HG02588 (cell line): ENCODE data around the gene NGFR.
"Not testable (repeated sequence)": the region's sequence is repeated elsewhere in the genome, so short reads cannot be mapped to it uniquely, and the experiment has no call there.

Source experiments
- ATAC-seq: cut with Tn5 transposase; IDR thresholded peaks from one replicate; pipeline ENCODE4 v1.9.1; 2021; ENCODE audit warnings: mild to moderate bottlenecking, moderate library complexity; ENCODE audit not compliant: unreplicated experiment

The NGFR gene

GRCh38 chr17:49495842-49496182, 719 bp downstream of the NGFR start:
- no peak for ATAC-seq

GRCh38 chr17:49496183-49496866, 1.2 kb downstream of the NGFR start:
- ATAC-seq, result no peak

- no peak for ATAC-seq
Observed at GRCh38 chr17:49496867-49497147, 1.7 kb downstream of the NGFR start.

GRCh38 chr17:49497148-49498028, 2.3 kb downstream of the NGFR start:
- ATAC-seq, result no peak

- no peak for ATAC-seq
Observed at GRCh38 chr17:49498029-49498615, 3.0 kb downstream of the NGFR start.

- ATAC-seq, result no peak
Observed at GRCh38 chr17:49501496-49501895, 6.4 kb downstream of the NGFR start.

- ATAC-seq, result no peak
Observed at GRCh38 chr17:49502254-49502653, 7.2 kb downstream of the NGFR start.

GRCh38 chr17:49502680-49503079, 7.6 kb downstream of the NGFR start:
- ATAC-seq, result not testable (repeated sequence)

GRCh38 chr17:49504369-49504768, 9.3 kb downstream of the NGFR start:
- no peak for ATAC-seq

- no peak for ATAC-seq
Observed at GRCh38 chr17:49505854-49506253, 10.8 kb downstream of the NGFR start.

GRCh38 chr17:49506282-49506681, 11.2 kb downstream of the NGFR start:
- no peak for ATAC-seq

GRCh38 chr17:49508061-49508865, 13.2 kb downstream of the NGFR start:
- no peak for ATAC-seq

GRCh38 chr17:49508866-49509587, 13.9 kb downstream of the NGFR start:
- ATAC-seq, result no peak

- no peak for ATAC-seq
Observed at GRCh38 chr17:49509588-49509917, 14.5 kb downstream of the NGFR start.

- no peak for ATAC-seq
Observed at GRCh38 chr17:49510059-49510719, 15.1 kb downstream of the NGFR start.

- no peak for ATAC-seq
Observed at GRCh38 chr17:49510720-49511110, 15.6 kb downstream of the NGFR start.

GRCh38 chr17:49511810-49512209, 16.7 kb downstream of the NGFR start:
- no peak for ATAC-seq

GRCh38 chr17:49512296-49513043, 17.4 kb downstream of the NGFR start:
- ATAC-seq, result no peak

GRCh38 chr17:49513044-49513395, 17.9 kb downstream of the NGFR start:
- ATAC-seq, result no peak

- no peak for ATAC-seq
Observed at GRCh38 chr17:49513641-49514040, 18.5 kb downstream of the NGFR start.
